ENCODE measurements around the gene ASCC1.

Gene ASCC1

GRCh38 chr10:72088889-72089575 is 127.0 kb downstream of the ASCC1 start:
- no peak for DNase-seq (ENCODE audit: extremely low read depth, low read depth)
- TF ChIP-seq, protein P1, sequence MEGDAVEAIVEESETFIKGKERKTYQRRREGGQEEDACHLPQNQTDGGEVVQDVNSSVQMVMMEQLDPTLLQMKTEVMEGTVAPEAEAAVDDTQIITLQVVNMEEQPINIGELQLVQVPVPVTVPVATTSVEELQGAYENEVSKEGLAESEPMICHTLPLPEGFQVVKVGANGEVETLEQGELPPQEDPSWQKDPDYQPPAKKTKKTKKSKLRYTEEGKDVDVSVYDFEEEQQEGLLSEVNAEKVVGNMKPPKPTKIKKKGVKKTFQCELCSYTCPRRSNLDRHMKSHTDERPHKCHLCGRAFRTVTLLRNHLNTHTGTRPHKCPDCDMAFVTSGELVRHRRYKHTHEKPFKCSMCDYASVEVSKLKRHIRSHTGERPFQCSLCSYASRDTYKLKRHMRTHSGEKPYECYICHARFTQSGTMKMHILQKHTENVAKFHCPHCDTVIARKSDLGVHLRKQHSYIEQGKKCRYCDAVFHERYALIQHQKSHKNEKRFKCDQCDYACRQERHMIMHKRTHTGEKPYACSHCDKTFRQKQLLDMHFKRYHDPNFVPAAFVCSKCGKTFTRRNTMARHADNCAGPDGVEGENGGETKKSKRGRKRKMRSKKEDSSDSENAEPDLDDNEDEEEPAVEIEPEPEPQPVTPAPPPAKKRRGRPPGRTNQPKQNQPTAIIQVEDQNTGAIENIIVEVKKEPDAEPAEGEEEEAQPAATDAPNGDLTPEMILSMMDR (IDR thresholded peaks at IDR 0.05; ENCODE audit: low read depth, low read length, missing control alignments) = no peak
- no peak overlapping the region for H3K4me3 ChIP-seq (replicated peaks; ENCODE audit: low read depth, low read length)

DNA sequence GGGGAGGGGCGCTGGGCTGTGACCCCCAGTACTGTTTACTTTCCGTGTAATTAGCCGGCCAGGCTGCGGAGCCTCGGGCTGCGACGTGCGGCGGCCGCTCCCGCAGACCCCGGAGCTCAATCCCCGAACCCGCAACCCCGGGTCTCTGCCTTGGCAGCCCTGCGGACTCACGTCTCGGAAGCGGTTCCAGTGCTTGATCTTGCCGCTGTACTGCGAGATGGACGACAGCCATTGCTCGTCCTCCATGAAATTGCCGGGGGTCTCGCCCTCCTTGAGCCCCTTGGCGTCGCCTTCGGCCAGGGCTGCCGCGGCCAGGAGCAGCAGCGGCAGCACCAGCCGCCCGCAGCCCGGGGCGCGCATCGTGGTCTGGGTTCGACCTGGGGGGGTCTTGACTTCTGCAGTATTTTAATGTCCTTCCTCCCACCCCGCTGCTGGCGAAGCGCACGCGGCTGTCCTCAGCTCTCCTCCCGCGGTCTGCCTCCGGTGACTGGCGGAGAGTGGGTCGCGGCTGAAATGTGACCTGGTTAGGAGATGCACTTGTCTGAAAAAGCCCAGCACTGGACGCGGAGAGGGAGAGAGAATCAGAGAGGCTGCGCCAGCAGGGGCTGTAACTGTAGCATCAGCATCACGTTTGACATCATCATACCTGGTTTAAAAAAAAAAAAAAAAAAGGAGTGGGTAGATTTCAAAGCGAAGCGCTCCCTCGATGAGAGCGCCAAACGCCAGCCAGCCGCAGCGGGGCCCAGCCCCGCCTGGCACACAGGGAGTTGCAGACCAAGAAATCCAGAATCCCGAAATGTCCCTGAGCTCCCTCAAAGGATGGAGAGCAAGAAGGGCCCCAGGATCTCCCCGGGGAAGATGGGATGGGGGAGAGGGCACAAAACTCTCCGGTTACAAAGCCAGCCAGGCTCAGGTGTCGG is 127.8 kb downstream of the ASCC1 start, which contains the start of gene SPOCK2:
TSS of gene SPOCK2 (minus strand) at position 583 of the 920 bp plus-strand sequence. CDS start at position 360, 223 bp downstream.
- H3K4me3 ChIP-seq (replicated peaks; ENCODE audit: low read depth, low read length) = peak within 1 kb of the TSS; percentile 20; the same call in 1 of the 2 replicates
- DNase-seq (ENCODE audit: extremely low read depth, low read depth) = no peak
- TF ChIP-seq, protein P1 (IDR thresholded peaks at IDR 0.05; ENCODE audit: low read depth, low read length, missing control alignments) = no peak

DNA sequence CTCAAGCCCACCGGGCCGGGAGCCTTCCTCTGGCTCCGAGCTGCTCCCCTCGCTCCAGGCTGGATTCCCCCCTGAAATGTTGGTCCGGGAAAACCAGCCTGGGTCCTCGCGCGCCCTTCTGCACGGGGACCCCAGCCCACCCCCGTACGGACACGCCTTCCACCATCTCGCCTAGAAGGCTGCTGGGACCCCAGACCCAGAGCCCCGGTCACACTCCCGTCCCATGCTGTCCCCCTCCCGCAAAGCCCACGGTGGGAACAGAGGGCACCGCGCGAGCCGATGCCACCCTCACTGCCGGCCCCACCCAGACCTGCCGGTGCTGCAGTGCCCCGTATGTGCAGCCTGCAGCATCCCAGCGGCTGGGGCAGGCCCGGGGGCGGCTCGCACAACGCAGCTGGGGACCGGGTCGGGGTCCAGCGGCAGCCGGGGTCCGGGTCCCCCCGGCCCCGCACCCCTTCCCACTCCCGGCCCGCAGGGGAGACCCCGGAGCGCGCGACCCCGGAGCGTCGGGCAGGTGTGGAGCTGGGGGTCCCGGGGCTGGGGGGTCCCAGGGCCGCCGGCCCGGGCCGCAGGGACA is 128.6 kb downstream of the ASCC1 start:
- H3K4me3 ChIP-seq (replicated peaks; ENCODE audit: low read depth, low read length) = 0 out of 2 replicates have a peak overlapping the region, but pooled peaks have one; percentile 5
- no peak for DNase-seq (ENCODE audit: extremely low read depth, low read depth)
- TF ChIP-seq, protein P1 (IDR thresholded peaks at IDR 0.05; ENCODE audit: low read depth, low read length, missing control alignments) = no peak

DNA sequence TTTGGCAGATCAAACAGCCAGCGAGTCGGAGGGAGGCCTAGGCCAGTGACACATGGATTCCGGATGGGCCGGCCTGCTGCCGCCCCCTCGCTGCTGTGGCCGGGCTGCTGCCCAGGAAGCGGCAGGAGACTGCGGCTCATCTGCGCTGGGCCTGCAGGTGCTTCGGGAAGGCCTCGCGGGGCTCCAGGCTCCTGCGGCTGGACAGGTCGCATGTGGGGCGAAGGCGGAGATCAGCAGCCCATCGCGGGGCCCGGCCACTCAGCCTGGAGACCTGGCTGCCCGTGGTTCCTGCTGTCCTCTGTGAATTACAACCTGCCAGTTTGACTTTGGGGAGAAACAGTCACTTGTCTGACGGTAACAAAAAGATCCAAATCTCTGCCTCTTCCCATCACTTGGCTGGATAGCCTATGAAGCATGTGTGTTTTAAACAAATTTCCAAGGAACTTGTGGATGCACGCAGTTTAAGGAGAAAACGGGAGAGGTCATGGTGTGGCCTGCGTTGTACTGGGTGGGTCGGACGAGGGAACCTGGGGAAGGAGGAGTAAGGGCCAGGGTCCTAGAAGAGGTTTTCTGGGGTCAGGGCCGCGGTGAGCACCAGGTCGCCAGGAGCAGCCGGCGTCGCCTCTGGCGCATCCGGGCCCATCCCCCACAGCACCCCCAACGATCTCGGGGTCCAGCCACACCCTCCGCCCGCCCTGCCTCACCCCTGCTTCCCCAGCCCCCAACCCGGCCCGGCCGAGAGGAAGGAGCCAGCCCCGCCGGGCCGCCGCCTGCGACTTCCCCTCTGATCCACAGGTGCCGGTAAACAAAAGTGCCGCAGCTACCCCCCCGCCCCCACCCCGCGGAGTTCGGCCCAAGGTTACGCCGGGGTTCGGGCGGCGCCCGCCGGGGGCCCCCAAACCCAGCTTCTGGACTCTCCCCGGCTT is 129.3 kb downstream of the ASCC1 start:
- H3K4me3 ChIP-seq (replicated peaks; ENCODE audit: low read depth, low read length) = no peak overlapping the region
- DNase-seq (ENCODE audit: extremely low read depth, low read depth) = no peak
- TF ChIP-seq, protein P1 (IDR thresholded peaks at IDR 0.05; ENCODE audit: low read depth, low read length, missing control alignments) = no peak

DNA sequence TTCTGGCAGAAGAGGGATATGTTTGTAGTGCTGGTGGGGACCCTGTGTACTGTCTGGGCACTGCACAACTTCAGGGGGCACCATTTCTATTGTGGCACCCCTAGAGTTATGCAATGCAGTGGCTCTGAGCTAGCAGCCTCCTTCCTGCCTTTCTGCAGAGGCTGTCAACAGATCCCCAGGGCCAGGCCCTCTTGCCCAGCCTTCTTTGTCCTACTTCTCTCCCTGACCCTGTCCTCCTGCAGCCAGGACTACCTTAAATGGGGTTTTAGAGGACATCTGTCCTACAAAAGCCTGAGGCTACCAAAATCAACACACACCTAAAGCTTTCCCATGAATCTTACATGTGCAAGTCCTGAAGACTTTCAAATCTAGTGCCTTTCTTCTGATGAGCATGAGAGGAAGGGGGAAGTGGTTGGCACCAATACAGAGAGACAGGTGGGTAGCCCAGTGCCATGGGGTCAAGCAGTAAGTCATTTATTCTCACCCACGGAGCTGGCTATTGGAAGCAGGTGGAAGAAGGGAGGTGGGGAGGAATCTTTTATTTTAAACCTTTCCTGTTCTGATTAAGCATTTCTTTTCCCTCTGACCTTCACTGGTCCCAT is 130.1 kb downstream of the ASCC1 start:
- TF ChIP-seq, protein P1 (IDR thresholded peaks at IDR 0.05; ENCODE audit: low read depth, low read length, missing control alignments) = no peak
- no peak for DNase-seq (ENCODE audit: extremely low read depth, low read depth)
- no peak overlapping the region for H3K4me3 ChIP-seq (replicated peaks; ENCODE audit: low read depth, low read length)
